K562 (cell line): Measurements from ENCODE around the gene TMED4. TPM values are rescaled to one million over a fixed set of nuclear protein-coding genes. Genes with fewer than 3 reads are reported as not detected.
A peak's percentile ranks its signal among the peaks of the same experiment; 100 is the strongest.

ENCODE experiments used
- ATAC-seq: fragments of 200-7000 bp; cut with Tn5 transposase; 3 replicates; pipeline ENCODE4 v1.9.1; 2020; ENCODE audit warnings: moderate library complexity
- BruUV-seq: library from RNA; stranded (reverse); fragments of 400-500 nt; replicated peaks from 2 replicates; lab custom pipeline; 2021; lab: Mats Ljungman, UMichigan
- CTCF ChIA-PET: fragments of 300-600 bp; formaldehyde crosslinking; extraction: SDS; loops from one replicate; lab custom pipeline; 2021; ENCODE audit warnings: low intra/inter-chr PET ratio; lab: Yijun Ruan, JAX
- POLR2A ChIA-PET: fragments of 300-600, 350-650 bp; sonication (Branson Sonifier 250); formaldehyde crosslinking; extraction: SDS; loops from one replicate; lab custom pipeline; 2021; ENCODE audit warnings: antibody characterized with exemption, inconsistent platforms; lab: Yijun Ruan, JAX
- DNase-seq, 4 experiments: peaks; one replicate each; pipeline versions ENCODE4 v3.0.0 to v3.0.0-alpha.2; 2011 to 2018; ENCODE audit warnings: low spot score in 3 of 4, mixed read lengths in 3 of 4; ENCODE audit errors: extremely low read depth in 1 of 4
- FAIRE-seq: peaks from 2 replicates; lab custom pipeline; 2011; peaks lifted over from hg19 to GRCh38; lab: Jason Lieb, UNC
- H2AFZ ChIP-seq: 2 replicates; pipeline ENCODE4 v1.6.0; 2011; ENCODE audit warnings: low read depth, low read length, control low read depth, inconsistent platforms
- H3K27ac ChIP-seq: fragments of 200-600 bp; 3 replicates; pipeline ENCODE4 v1.8.0; 2011; ENCODE audit warnings: low read depth, mild to moderate bottlenecking, control low read depth, inconsistent platforms, low read length, moderate library complexity, mixed read lengths; ENCODE audit errors: extremely low read depth
- H3K27me3 ChIP-seq, 2 experiments: fragments of 300-600 bp in 1 of 2; 2 replicates in 1 of 2; 3 replicates in 1 of 2; pipeline versions ENCODE4 v1.6.0 to v1.8.0; 2011; ENCODE audit warnings: inconsistent platforms in 2 of 2, low read length in 2 of 2, mild to moderate bottlenecking in 1 of 2, mixed read lengths in 1 of 2, moderate library complexity in 1 of 2; ENCODE audit not compliant: control insufficient read depth in 2 of 2, insufficient read depth in 2 of 2
- H3K36me3 ChIP-seq: fragments of 300-600 bp; 3 replicates; pipeline ENCODE4 v1.8.0; 2011; ENCODE audit warnings: mild to moderate bottlenecking, low read length, inconsistent platforms; ENCODE audit not compliant: control insufficient read depth, insufficient read depth
- H3K4me1 ChIP-seq, 2 experiments: fragments of 200-600 bp in 1 of 2; replicated peaks in 1 of 2; 2 replicates in 1 of 2; 3 replicates in 1 of 2; pipeline versions ENCODE4 v1.5.1 to v1.8.0; 2011; ENCODE audit warnings: inconsistent platforms in 2 of 2, low read length in 2 of 2, mild to moderate bottlenecking in 1 of 2, mixed read lengths in 1 of 2, moderate library complexity in 1 of 2; ENCODE audit not compliant: control insufficient read depth in 2 of 2, insufficient read depth in 2 of 2
- H3K4me2 ChIP-seq: 2 replicates; pipeline ENCODE4 v1.6.1; 2011; ENCODE audit warnings: low read length, control low read depth, inconsistent platforms, mixed read lengths; ENCODE audit not compliant: insufficient read depth
- H3K4me3 ChIP-seq: fragments of 200-600 bp; sonication (generic), shearing (Covaris generic); 2 replicates; pipeline ENCODE4 v1.5.1; 2016; ENCODE audit warnings: control low read depth, inconsistent platforms
- H3K79me2 ChIP-seq: fragments of 200-600 bp; 3 replicates; pipeline ENCODE4 v1.8.0; 2011; ENCODE audit warnings: low read length, inconsistent platforms; ENCODE audit not compliant: control insufficient read depth, insufficient read depth
- H3K9ac ChIP-seq, 2 experiments: 2 replicates each; pipeline versions ENCODE4 v1.6.0 to v1.6.1; 2011; ENCODE audit warnings: low read depth in 2 of 2, low read length in 2 of 2, control low read depth in 1 of 2, inconsistent platforms in 1 of 2, mild to moderate bottlenecking in 1 of 2, mixed read lengths in 1 of 2; ENCODE audit not compliant: insufficient read depth in 1 of 2
- H3K9me1 ChIP-seq: one replicate; pipeline ENCODE4 v1.6.0; 2011; ENCODE audit warnings: inconsistent platforms, mild to moderate bottlenecking, low read length, moderate library complexity; ENCODE audit not compliant: control insufficient read depth, insufficient read depth
- H3K9me3 ChIP-seq: replicated peaks from 2 replicates; pipeline ENCODE4 v1.5.1; 2011; ENCODE audit warnings: low read depth, low read length, inconsistent platforms; ENCODE audit not compliant: control insufficient read depth, insufficient read depth
- H4K20me1 ChIP-seq: replicated peaks from 2 replicates; pipeline ENCODE4 v1.6.1; 2011; ENCODE audit warnings: low read length, inconsistent platforms, mixed read lengths; ENCODE audit not compliant: control insufficient read depth, insufficient read depth
- BCL6 ChIP-seq: fragments of 250-450 bp; sonication (Bioruptor Pico); IDR thresholded peaks from 2 replicates; pipeline ENCODE4 v1.4.0; 2020
- CBX1 ChIP-seq: sonication (generic); IDR thresholded peaks from 2 replicates; pipeline ENCODE4 v1.6.1; 2016; ENCODE audit warnings: antibody characterized with exemption, low read depth, mild to moderate bottlenecking
- CTBP1 ChIP-seq: fragments of 450-650 bp; IDR thresholded peaks from 2 replicates; pipeline ENCODE4 v1.6.1; 2016; ENCODE audit warnings: borderline replicate concordance
- FOXK2 ChIP-seq, 2 experiments: fragments of 450-650 bp; IDR thresholded peaks in 1 of 2; conservative IDR thresholded peaks in 1 of 2; 2 replicates each; pipeline ENCODE4 v1.6.1; 2016; ENCODE audit warnings: low read depth in 2 of 2, mild to moderate bottlenecking in 1 of 2
- NELFE ChIP-seq: IDR thresholded peaks from 2 replicates; pipeline ENCODE4 v1.6.1; 2011; ENCODE audit warnings: mild to moderate bottlenecking; ENCODE audit not compliant: insufficient read depth, insufficient read length
- NFXL1 ChIP-seq: fragments of 450-650 bp; formaldehyde crosslinking; IDR thresholded peaks from 2 replicates; pipeline ENCODE4 v1.4.0; 2021; ENCODE audit warnings: mild to moderate bottlenecking
- PCBP1 ChIP-seq: fragments of 200-400 bp; formaldehyde crosslinking; IDR thresholded peaks from 2 replicates; pipeline ENCODE4 v1.6.1; 2018; ENCODE audit warnings: mild to moderate bottlenecking, low read depth, low read length; ENCODE audit not compliant: poor library complexity, severe bottlenecking
- SAFB2 ChIP-seq: fragments of 200-400 bp; formaldehyde crosslinking; IDR thresholded peaks from 2 replicates; pipeline ENCODE4 v1.6.1; 2018; ENCODE audit warnings: borderline replicate concordance, low read length, low read depth, moderate library complexity; ENCODE audit not compliant: severe bottlenecking
- TRIM28 ChIP-seq: fragments of 450-650 bp; IDR thresholded peaks from 2 replicates; pipeline ENCODE4 v1.6.1; 2017
- WGBS: fragments of 100-300 bp; shearing (Covaris generic); methylation state at CpG from one replicate; pipeline ENCODE4 v1.1.6; 2016; ENCODE audit warnings: low coverage, mixed read lengths; ENCODE audit not compliant: insufficient coverage; ENCODE audit errors: missing lambda C conversion rate; 5-methylcytosine and 5-hydroxymethylcytosine counted together
- in situ Hi-C: fragments of 300-500 bp; cut with MboI; formaldehyde crosslinking; loops from 4 replicates; pipeline ENCODE4 v1.15.0; 2018; ENCODE audit warnings: inconsistent platforms, mixed read lengths
- intact Hi-C: fragments of 100-400 bp; cut with micrococcal nuclease; formaldehyde crosslinking; loops from 2 replicates; pipeline ENCODE4 v1.14.2; 2022
- polyA plus RNA-seq, 8 experiments: library from polyadenylated mRNA; depleted of rRNA in 4 of 8; stranded (reverse) in 5 of 8; unstranded in 3 of 8; fragments of >200 nt; fragmentation: Nextera tagmentation in 2 of 8; fragmentation: Illumina TruSeq in 1 of 8; extraction: Ambion mirVana in 2 of 8; extraction: Trizol in 1 of 8; gene quantifications; 2 replicates each; pipeline versions ENCODE4 v1.2.1 to v1.2.3, GENCODE V29; 2011 to 2014; ENCODE audit warnings: inconsistent platforms in 1 of 8, missing spikeins in 1 of 8
- total RNA-seq, 7 experiments: library from RNA; depleted of rRNA in 6 of 7; stranded (reverse); fragments of >200 nt in 6 of 7; fragmentation: Illumina TruSeq in 2 of 7; extraction: Trizol in 2 of 7; gene quantifications; 2 replicates each; pipeline versions ENCODE4 v1.2.1 to v1.2.3, GENCODE V29; 2011 to 2021; ENCODE audit warnings: low replicate concordance in 1 of 7
- TF ChIP-seq, protein P1 (sequence below): fragments of 250-450 bp; sonication (Bioruptor Pico); IDR thresholded peaks from 2 replicates; pipeline ENCODE4 v1.9.0; 2021; ENCODE audit warnings: mild to moderate bottlenecking, inconsistent platforms
- TF ChIP-seq, protein P2 (sequence below): sonication (generic); formaldehyde crosslinking; IDR thresholded peaks from 2 replicates; pipeline ENCODE4 v1.8.1; 2022; ENCODE audit warnings: missing genetic modification reagents
- TF ChIP-seq, protein P3 (sequence below), 2 experiments: IDR thresholded peaks in 1 of 2; conservative IDR thresholded peaks in 1 of 2; 2 replicates each; pipeline ENCODE4 v1.6.1; 2016; ENCODE audit warnings: low read depth in 2 of 2, mild to moderate bottlenecking in 1 of 2, missing compliant biosample characterization in 1 of 2, missing genetic modification characterization in 1 of 2, moderate library complexity in 1 of 2
- TF ChIP-seq, protein P4 (sequence below): fragments of 250-450 bp; sonication (Bioruptor Pico); IDR thresholded peaks from 2 replicates; pipeline ENCODE4 v1.8.0; 2021; ENCODE audit warnings: moderate library complexity, mild to moderate bottlenecking, inconsistent platforms

The TMED4 gene
- total and polyA plus RNA-seq, 9 of the 15 experiments (the other 6 are each of a cell fraction or from before 2014, with no cell fraction given) = 20.3 to 64.0 (median 42.1) TPM

DNA sequence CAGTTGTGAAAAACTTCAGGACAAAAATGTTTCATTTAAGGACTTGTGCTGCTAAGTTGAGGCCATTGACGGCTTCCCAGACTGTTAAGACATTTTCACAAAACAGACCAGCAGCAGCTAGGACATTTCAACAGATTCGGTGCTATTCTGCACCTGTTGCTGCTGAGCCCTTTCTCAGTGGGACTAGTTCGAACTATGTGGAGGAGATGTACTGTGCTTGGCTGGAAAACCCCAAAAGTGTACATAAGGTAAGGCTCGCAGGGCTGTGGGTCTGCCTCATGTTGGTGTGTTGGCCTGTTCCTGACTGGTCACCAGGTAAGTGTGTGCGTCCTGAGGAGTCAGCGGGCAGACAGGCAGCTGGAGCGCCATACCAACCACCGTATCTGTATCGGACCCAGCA, 42.3 kb upstream of the TMED4 start (continued):
- TF ChIP-seq, protein P1, sequence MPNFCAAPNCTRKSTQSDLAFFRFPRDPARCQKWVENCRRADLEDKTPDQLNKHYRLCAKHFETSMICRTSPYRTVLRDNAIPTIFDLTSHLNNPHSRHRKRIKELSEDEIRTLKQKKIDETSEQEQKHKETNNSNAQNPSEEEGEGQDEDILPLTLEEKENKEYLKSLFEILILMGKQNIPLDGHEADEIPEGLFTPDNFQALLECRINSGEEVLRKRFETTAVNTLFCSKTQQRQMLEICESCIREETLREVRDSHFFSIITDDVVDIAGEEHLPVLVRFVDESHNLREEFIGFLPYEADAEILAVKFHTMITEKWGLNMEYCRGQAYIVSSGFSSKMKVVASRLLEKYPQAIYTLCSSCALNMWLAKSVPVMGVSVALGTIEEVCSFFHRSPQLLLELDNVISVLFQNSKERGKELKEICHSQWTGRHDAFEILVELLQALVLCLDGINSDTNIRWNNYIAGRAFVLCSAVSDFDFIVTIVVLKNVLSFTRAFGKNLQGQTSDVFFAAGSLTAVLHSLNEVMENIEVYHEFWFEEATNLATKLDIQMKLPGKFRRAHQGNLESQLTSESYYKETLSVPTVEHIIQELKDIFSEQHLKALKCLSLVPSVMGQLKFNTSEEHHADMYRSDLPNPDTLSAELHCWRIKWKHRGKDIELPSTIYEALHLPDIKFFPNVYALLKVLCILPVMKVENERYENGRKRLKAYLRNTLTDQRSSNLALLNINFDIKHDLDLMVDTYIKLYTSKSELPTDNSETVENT = no peak
- TF ChIP-seq CBX1 (no peak), CTBP1 (no peak), BCL6 (CRISPR knock-in tag) (no peak), NFXL1 (CRISPR knock-in tag) (no peak)
- TF ChIP-seq, protein P2, sequence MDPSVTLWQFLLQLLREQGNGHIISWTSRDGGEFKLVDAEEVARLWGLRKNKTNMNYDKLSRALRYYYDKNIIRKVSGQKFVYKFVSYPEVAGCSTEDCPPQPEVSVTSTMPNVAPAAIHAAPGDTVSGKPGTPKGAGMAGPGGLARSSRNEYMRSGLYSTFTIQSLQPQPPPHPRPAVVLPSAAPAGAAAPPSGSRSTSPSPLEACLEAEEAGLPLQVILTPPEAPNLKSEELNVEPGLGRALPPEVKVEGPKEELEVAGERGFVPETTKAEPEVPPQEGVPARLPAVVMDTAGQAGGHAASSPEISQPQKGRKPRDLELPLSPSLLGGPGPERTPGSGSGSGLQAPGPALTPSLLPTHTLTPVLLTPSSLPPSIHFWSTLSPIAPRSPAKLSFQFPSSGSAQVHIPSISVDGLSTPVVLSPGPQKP (CRISPR knock-in tag) = no peak

DNA sequence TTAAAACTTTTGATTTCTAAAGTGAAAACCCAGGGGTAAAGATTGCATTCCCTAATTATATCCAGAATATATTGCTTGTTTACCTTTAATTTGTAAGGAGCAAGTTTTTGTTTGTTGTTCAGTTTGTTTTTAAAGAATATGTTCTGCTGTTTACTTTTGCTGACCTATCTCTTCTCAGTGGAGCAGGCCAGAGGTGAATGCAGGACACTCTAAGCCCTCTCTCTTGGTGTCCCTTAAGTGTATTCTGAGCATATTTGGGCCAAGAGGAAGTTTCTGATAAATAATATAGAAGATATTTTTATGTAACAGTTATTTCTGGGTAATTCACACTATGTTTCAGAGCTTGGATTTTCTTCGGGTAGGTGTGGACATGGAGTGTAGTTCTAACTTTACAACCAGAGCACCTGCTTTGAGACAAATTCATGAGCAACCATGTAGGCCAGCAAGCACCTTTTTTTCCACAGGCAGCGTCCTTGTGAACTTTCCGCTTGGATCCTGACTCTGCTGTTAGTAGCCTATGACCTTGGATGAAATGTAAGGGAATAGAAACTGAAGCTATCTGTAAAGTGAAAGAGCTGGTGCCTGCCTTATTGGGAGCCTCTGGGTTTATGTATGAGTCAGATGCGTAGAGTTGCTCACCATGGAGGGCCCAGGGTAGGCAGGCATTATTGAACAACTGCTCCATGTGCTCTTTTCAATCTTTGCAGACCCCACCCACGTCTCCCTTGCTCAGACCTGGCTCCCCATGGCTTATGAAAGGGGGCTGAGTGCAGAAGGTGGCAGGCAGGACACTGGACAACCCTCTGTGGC, 40.5 kb upstream of the TMED4 start:
- no peak overlapping the region for H2AFZ ChIP-seq
- ATAC-seq = peak; percentile 26; the same call in 2 of the 3 replicates
- H3K9ac ChIP-seq = peak overlapping the region in 1 of 2 experiments; percentile 48; a peak in 1 of 4 replicates
- no peak for DNase-seq
- intact Hi-C loops (no loop called here), in situ Hi-C loops (no loop called here)
- H3K4me3 ChIP-seq = no peak overlapping the region
- peaks cover 7% of the 10 kb centered on the region for H4K20me1 ChIP-seq
- FAIRE-seq = no peak
- ChIA-PET CTCF (no interaction called here), POLR2A (interaction anchor here (0.7 to 1.0 kb wide), 2 partner anchors 11 to 16 kb away, joined by 3 to 4 read pairs; partner anchors contain the start of gene OGDH)
- peaks cover 79% of the 10 kb centered on the region for H3K79me2 ChIP-seq
- H3K27me3 ChIP-seq = no peaks in the 10 kb centered on the region
- H3K36me3 ChIP-seq = peaks cover 46% of the 10 kb centered on the region
- no peak overlapping the region; the same call in 2 of the 3 replicates for H3K27ac ChIP-seq
- no peaks in the 10 kb centered on the region for H3K9me1 ChIP-seq
- H3K4me1 ChIP-seq = peaks cover 0 to 16% of the 10 kb centered on the region in 2 experiments; a peak in 3 of 5 replicates
- no peaks in the 10 kb centered on the region for H3K9me3 ChIP-seq
- H3K4me2 ChIP-seq = no peak overlapping the region
- BruUV-seq = no TSS peak
- WGBS = 85% methylated on average over 5 of the region's 5 CpGs
- TF ChIP-seq, protein P3, sequence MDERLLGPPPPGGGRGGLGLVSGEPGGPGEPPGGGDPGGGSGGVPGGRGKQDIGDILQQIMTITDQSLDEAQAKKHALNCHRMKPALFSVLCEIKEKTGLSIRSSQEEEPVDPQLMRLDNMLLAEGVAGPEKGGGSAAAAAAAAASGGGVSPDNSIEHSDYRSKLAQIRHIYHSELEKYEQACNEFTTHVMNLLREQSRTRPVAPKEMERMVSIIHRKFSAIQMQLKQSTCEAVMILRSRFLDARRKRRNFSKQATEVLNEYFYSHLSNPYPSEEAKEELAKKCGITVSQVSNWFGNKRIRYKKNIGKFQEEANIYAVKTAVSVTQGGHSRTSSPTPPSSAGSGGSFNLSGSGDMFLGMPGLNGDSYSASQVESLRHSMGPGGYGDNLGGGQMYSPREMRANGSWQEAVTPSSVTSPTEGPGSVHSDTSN (CRISPR knock-in tag; IDR thresholded peaks at IDR 0.05; ENCODE audit: low read depth) = no peak
- TF ChIP-seq, protein P3 (tag; conservative IDR thresholded peaks at IDR 0.05; ENCODE audit: low read depth) = no peak
- no peak for TF ChIP-seq FOXK2 (conservative IDR thresholded peaks at IDR 0.05 in 1 of 2, IDR thresholded peaks at IDR 0.05 in 1 of 2; ENCODE audit: low read depth in 2 of 2)
- TF ChIP-seq SAFB2 = no peak
- TF ChIP-seq, protein P4, sequence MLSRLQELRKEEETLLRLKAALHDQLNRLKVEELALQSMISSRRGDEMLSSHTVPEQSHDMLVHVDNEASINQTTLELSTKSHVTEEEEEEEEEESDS (CRISPR knock-in tag) = no peak
- no peak for TF ChIP-seq PCBP1
- TF ChIP-seq NELFE = no peak
- TF ChIP-seq TRIM28 = no peak
